Right forelimb (tissue), 1 donor: ENCODE measurements around the gene DCDC2.

Source experiments
- DNase-seq: peaks from one replicate; pipeline ENCODE4 v3.0.0-alpha.2; 2018

DCDC2 gene

GRCh38 chr6:24140591-24140990, 217.3 kb downstream of the DCDC2 start:
- DNase-seq: peak; percentile 86

- DNase-seq: no peak
Measured at GRCh38 chr6:24139639-24140038, 218.2 kb downstream of the DCDC2 start.

- no peak for DNase-seq
Measured at GRCh38 chr6:24139080-24139479, 218.8 kb downstream of the DCDC2 start.

- DNase-seq: no peak
Measured at GRCh38 chr6:24131751-24132150, 226.1 kb downstream of the DCDC2 start.

- DNase-seq: no peak
Measured at GRCh38 chr6:24127316-24127715, 230.5 kb downstream of the DCDC2 start.

- peak; percentile 80 for DNase-seq
Measured at GRCh38 chr6:24126586-24127192, 231.2 kb downstream of the DCDC2 start.

GRCh38 chr6:24125980-24126379, 231.9 kb downstream of the DCDC2 start, which contains the start of gene NRSN1:
TSS of gene NRSN1 (plus strand) at chr6:24126215. CDS start at chr6:24134328, 8,113 bp downstream.
- no peak for DNase-seq

- DNase-seq: no peak
Measured at GRCh38 chr6:24122139-24122538, 235.7 kb downstream of the DCDC2 start.
